SK-N-SH (cell line): ENCODE data around the gene PRR15. TPM values are rescaled to one million over a fixed set of nuclear protein-coding genes. Genes with fewer than 3 reads are reported as not detected.

Experiments
- CTCF ChIA-PET: fragments of 300-600, 350-600 bp; formaldehyde crosslinking; extraction: SDS; loops from one replicate; lab custom pipeline; 2021; lab: Yijun Ruan, JAX
- POLR2A ChIA-PET: fragments of 350-600 bp; sonication (Branson Sonifier 250); formaldehyde crosslinking; extraction: SDS; loops from one replicate; lab custom pipeline; 2020; ENCODE audit warnings: antibody characterized with exemption, inconsistent platforms; lab: Yijun Ruan, JAX
- DNase-seq: peaks from one replicate; pipeline ENCODE4 v3.0.0; 2012
- H2AFZ ChIP-seq: fragments of 200-600 bp; sonication (generic); 2 replicates; pipeline ENCODE4 v1.8.1; 2016; ENCODE audit warnings: antibody characterized with exemption, mild to moderate bottlenecking, low read depth
- H3F3A ChIP-seq: fragments of 200-600 bp; sonication (generic); replicated peaks from 2 replicates; pipeline ENCODE3; 2016; ENCODE audit warnings: antibody characterized with exemption, mild to moderate bottlenecking; ENCODE audit not compliant: insufficient read depth
- H3K27ac ChIP-seq, 2 experiments: fragments of 200-500 bp in 1 of 2; fragments of 200-600 bp in 1 of 2; sonication (Bioruptor generic) in 1 of 2; sonication (generic), shearing (Covaris generic) in 1 of 2; 2 replicates each; pipeline versions ENCODE4 v1.5.1 to v1.6.1; 2014 to 2016; ENCODE audit warnings: low read depth in 2 of 2, inconsistent platforms in 1 of 2, low read length in 1 of 2, mild to moderate bottlenecking in 1 of 2, mixed read lengths in 1 of 2
- H3K27me3 ChIP-seq: fragments of 200-600 bp; sonication (generic), shearing (Covaris generic); 2 replicates; pipeline ENCODE4 v1.6.1; 2016; ENCODE audit warnings: mixed run types; ENCODE audit not compliant: insufficient read depth
- H3K36me3 ChIP-seq, 2 experiments: fragments of 200-500 bp in 1 of 2; fragments of 200-600 bp in 1 of 2; sonication (Bioruptor generic) in 1 of 2; sonication (generic) in 1 of 2; replicated peaks in 1 of 2; 2 replicates each; pipeline versions ENCODE3 to v1.5.1; 2014 to 2016; ENCODE audit warnings: low read length in 1 of 2, mild to moderate bottlenecking in 1 of 2; ENCODE audit not compliant: insufficient read depth in 2 of 2, control insufficient read depth in 1 of 2
- H3K4me1 ChIP-seq, 2 experiments: fragments of 200-500 bp in 1 of 2; fragments of 200-600 bp in 1 of 2; sonication (Bioruptor generic) in 1 of 2; sonication (generic), shearing (Covaris generic) in 1 of 2; 2 replicates each; pipeline versions ENCODE4 v1.5.1 to v1.6.1; 2014 to 2016; ENCODE audit warnings: low read depth in 1 of 2, low read length in 1 of 2, mixed run types in 1 of 2; ENCODE audit not compliant: insufficient read depth in 2 of 2, control insufficient read depth in 1 of 2
- H3K4me2 ChIP-seq: fragments of 200-600 bp; sonication (generic), shearing (Covaris generic); 2 replicates; pipeline ENCODE4 v1.6.1; 2017; ENCODE audit warnings: mixed run types
- H3K4me3 ChIP-seq, 2 experiments: fragments of 200-500 bp in 1 of 2; fragments of 200-600 bp in 1 of 2; sonication (Bioruptor generic) in 1 of 2; sonication (generic), shearing (Covaris generic) in 1 of 2; 2 replicates each; pipeline versions ENCODE4 v1.5.1 to v1.8.1; 2014 to 2016; ENCODE audit warnings: low read depth in 2 of 2, inconsistent platforms in 1 of 2, low read length in 1 of 2, mild to moderate bottlenecking in 1 of 2, mixed read lengths in 1 of 2, moderate library complexity in 1 of 2
- H3K79me2 ChIP-seq: fragments of 200-600 bp; sonication (generic); 2 replicates; pipeline ENCODE4 v1.8.1; 2017; ENCODE audit warnings: mild to moderate bottlenecking; ENCODE audit not compliant: insufficient read depth
- H3K9ac ChIP-seq: fragments of 200-600 bp; sonication (generic); 2 replicates; pipeline ENCODE4 v1.6.1; 2017; ENCODE audit warnings: mixed run types
- H3K9me2 ChIP-seq: fragments of 200-600 bp; sonication (generic); 2 replicates; pipeline ENCODE4 v1.6.1; 2017; ENCODE audit warnings: mixed run types
- H3K9me3 ChIP-seq: fragments of 200-600 bp; sonication (generic); 2 replicates; pipeline ENCODE4 v1.6.1; 2017; ENCODE audit warnings: mixed run types, mild to moderate bottlenecking, moderate library complexity
- H4K20me1 ChIP-seq: fragments of 200-600 bp; sonication (generic); 2 replicates; pipeline ENCODE4 v1.6.1; 2017; ENCODE audit warnings: mild to moderate bottlenecking, mixed run types; ENCODE audit not compliant: insufficient read depth
- ELF1 ChIP-seq: IDR thresholded peaks from 2 replicates; pipeline ENCODE4 v1.4.0; 2012
- EZH2phosphoT487 ChIP-seq: fragments of 200-600 bp; sonication (generic); IDR thresholded peaks from 2 replicates; pipeline ENCODE4 v1.6.1; 2017; ENCODE audit warnings: low read depth, mixed run types, mild to moderate bottlenecking, antibody characterized with exemption, moderate library complexity, borderline replicate concordance
- FOXM1 ChIP-seq: IDR thresholded peaks from 2 replicates; pipeline ENCODE4 v1.4.0; 2012; ENCODE audit warnings: low read depth, mild to moderate bottlenecking
- GATA2 ChIP-seq: sonication (generic); formaldehyde crosslinking; IDR thresholded peaks from 2 replicates; pipeline ENCODE4 v1.5.0; 2020; ENCODE audit warnings: mild to moderate bottlenecking, missing genetic modification reagents
- MAX ChIP-seq: IDR thresholded peaks from 2 replicates; pipeline ENCODE4 v1.4.0; 2012; ENCODE audit warnings: low read depth
- MEF2A ChIP-seq: IDR thresholded peaks from 2 replicates; pipeline ENCODE4 v1.4.0; 2012; ENCODE audit warnings: low read depth, borderline replicate concordance
- MXI1 ChIP-seq: IDR thresholded peaks from 2 replicates; pipeline ENCODE4 v1.6.1; 2012; ENCODE audit warnings: mild to moderate bottlenecking, low read depth, low read length, improper control_type of control experiment
- NRF1 ChIP-seq: IDR thresholded peaks from 2 replicates; pipeline ENCODE4 v1.6.1; 2012; ENCODE audit warnings: low read depth, mild to moderate bottlenecking, low read length
- REST ChIP-seq: IDR thresholded peaks from 2 replicates; pipeline ENCODE4 v1.6.1; 2012; ENCODE audit warnings: mild to moderate bottlenecking, low read depth, low read length, moderate library complexity
- SMC3 ChIP-seq: IDR thresholded peaks from 2 replicates; pipeline ENCODE4 v1.6.1; 2012; ENCODE audit warnings: low read depth, low read length, improper control_type of control experiment
- TAF1 ChIP-seq: IDR thresholded peaks from 2 replicates; pipeline ENCODE4 v1.6.1; 2012; ENCODE audit warnings: low read depth, mild to moderate bottlenecking, low read length, moderate library complexity, borderline replicate concordance
- TEAD4 ChIP-seq: IDR thresholded peaks from 2 replicates; pipeline ENCODE4 v1.4.0; 2012; ENCODE audit warnings: mild to moderate bottlenecking, borderline replicate concordance; ENCODE audit not compliant: insufficient read depth
- USF1 ChIP-seq: IDR thresholded peaks from 2 replicates; pipeline ENCODE4 v1.4.0; 2012; ENCODE audit warnings: low read depth, borderline replicate concordance
- USF2 ChIP-seq: fragments of 150-350 bp; IDR thresholded peaks from 2 replicates; pipeline ENCODE4 v1.6.1; 2017; ENCODE audit warnings: antibody characterized with exemption, low read length, low read depth, borderline replicate concordance
- ZBTB33 ChIP-seq: IDR thresholded peaks from 2 replicates; pipeline ENCODE4 v1.4.0; 2012; ENCODE audit warnings: low read depth, borderline replicate concordance
- WGBS: methylation state at CpG from one replicate; pipeline ENCODE4 v1.1.6; 2017; ENCODE audit warnings: low lambda C conversion rate; 5-methylcytosine and 5-hydroxymethylcytosine counted together
- polyA plus RNA-seq, 3 experiments: library from polyadenylated mRNA; depleted of rRNA; stranded (reverse); fragments of >200 nt; gene quantifications; 2 replicates each; pipeline ENCODE4 v1.2.3, GENCODE V29; 2012

The PRR15 gene
- polyA plus RNA-seq, 1 of the 3 experiments (the other 2 are of a cell fraction), result 0.49 TPM

GRCh38 chr7:29565982-29566746, 2.5 kb downstream of the PRR15 start:
- DNase-seq, result peak; percentile 79
- no peaks in the 10 kb centered on the region for H4K20me1 ChIP-seq
- no peaks in the 10 kb centered on the region for H3K79me2 ChIP-seq
- no peaks in the 10 kb centered on the region for H3F3A ChIP-seq
- H3K4me1 ChIP-seq, result peaks cover 0 to 38% of the 10 kb centered on the region in 2 experiments; a peak in 1 of 4 replicates
- POLR2A ChIA-PET, result no interaction called here
- H3K27me3 ChIP-seq, result peaks cover 38% of the 10 kb centered on the region
- peak; percentile 61; the same call in 1 of the 2 replicates for TF ChIP-seq USF1
- no peak for TF ChIP-seq ZBTB33
- TF ChIP-seq MXI1, result peak; percentile 82; the same call in 1 of the 2 replicates
- no peak for TF ChIP-seq MEF2A
- peak; percentile 58 for TF ChIP-seq MAX
- TF ChIP-seq NRF1, result no peak
- no peaks in the 10 kb centered on the region for H3K9me3 ChIP-seq
- H3K4me3 ChIP-seq, result peak overlapping the region; percentile 36 to 62
- H3K27ac ChIP-seq, result no peak overlapping the region
- H3K36me3 ChIP-seq, result no peaks in the 10 kb centered on the region
- 51% methylated on average over 10 of the region's 56 CpGs for WGBS
- no peaks in the 10 kb centered on the region for H3K9me2 ChIP-seq
- H2AFZ ChIP-seq, result peak overlapping the region; percentile 30; the same call in 1 of the 2 replicates
- no peak overlapping the region for H3K9ac ChIP-seq
- H3K4me2 ChIP-seq, result peak overlapping the region; percentile 92
- CTCF ChIA-PET, result interaction anchor here (0.6 to 2.0 kb wide), 5 partner anchors 23 to 847 kb away, joined by 3 to 4 read pairs (median 3); no protein-coding TSS in a partner anchor

- H4K20me1 ChIP-seq, result no peaks in the 10 kb centered on the region
- H3K9me3 ChIP-seq, result no peaks in the 10 kb centered on the region
- H2AFZ ChIP-seq, result no peak overlapping the region
- H3F3A ChIP-seq, result no peaks in the 10 kb centered on the region
- no peak overlapping the region for H3K9ac ChIP-seq
- H3K36me3 ChIP-seq, result no peaks in the 10 kb centered on the region
- 75% methylated on average over 2 of the region's 2 CpGs for WGBS
- H3K4me2 ChIP-seq, result no peak overlapping the region
- H3K9me2 ChIP-seq, result no peaks in the 10 kb centered on the region
- POLR2A ChIA-PET, result no interaction called here
- CTCF ChIA-PET, result interaction anchor here (1.6 to 2.0 kb wide), 2 partner anchors 22 to 28 kb away, joined by 4 to 9 read pairs; no protein-coding TSS in a partner anchor
- peaks cover 38% of the 10 kb centered on the region for H3K27me3 ChIP-seq
- H3K4me1 ChIP-seq, result peaks cover 0 to 38% of the 10 kb centered on the region in 2 experiments; a peak in 1 of 4 replicates
- no peak overlapping the region for H3K27ac ChIP-seq
- H3K79me2 ChIP-seq, result no peaks in the 10 kb centered on the region
- no peak for DNase-seq
- H3K4me3 ChIP-seq, result no peak overlapping the region
- TF ChIP-seq REST, result no peak
- TF ChIP-seq ELF1, result no peak
- no peak for TF ChIP-seq MAX
- no peak for TF ChIP-seq TEAD4
- no peak for TF ChIP-seq TAF1
- no peak for TF ChIP-seq USF2
- TF ChIP-seq GATA2 (CRISPR knock-in tag), result no peak
- TF ChIP-seq SMC3, result no peak
- TF ChIP-seq FOXM1, result no peak
- TF ChIP-seq EZH2phosphoT487, result no peak
Measured at GRCh38 chr7:29567174-29567573, 3.5 kb downstream of the PRR15 start.
